AG04449 (cell line): ENCODE data around the gene RAP2A.

Source experiments
- CTCF ChIA-PET: fragments of 350-600 bp; formaldehyde crosslinking; extraction: SDS; loops from one replicate; lab custom pipeline; 2021; ENCODE audit warnings: antibody characterized with exemption; lab: Yijun Ruan, JAX
- POLR2A ChIA-PET: fragments of 400-600, 350-600 bp; formaldehyde crosslinking; extraction: SDS; loops from one replicate; lab custom pipeline; 2020; ENCODE audit warnings: antibody characterized with exemption, inconsistent platforms; lab: Yijun Ruan, JAX
- DNase-seq: peaks from one replicate; pipeline ENCODE4 v3.0.0-alpha.2; 2010; ENCODE audit warnings: low read depth, low spot score
- H3K4me3 ChIP-seq: 2 replicates; pipeline ENCODE4 v1.5.1; 2011; ENCODE audit warnings: low read depth, mild to moderate bottlenecking, control low read depth, low read length
- CTCF ChIP-seq: IDR thresholded peaks from one replicate; pipeline ENCODE4 v1.5.1; 2011; ENCODE audit warnings: mild to moderate bottlenecking, moderate library complexity, low read length, control low read depth, inconsistent platforms; ENCODE audit not compliant: insufficient read depth; ENCODE audit errors: missing control alignments

The RAP2A gene

GRCh38 chr13:97397267-97397666 lies 36.7 kb upstream of the RAP2A start:
- TF ChIP-seq CTCF = no peak
- ChIA-PET CTCF (interaction anchor here (0.5 to 1.6 kb wide), 4 partner anchors 9 to 369 kb away, joined by 3 read pairs; no protein-coding TSS in a partner anchor), POLR2A (no interaction called here)
- DNase-seq = no peak
- H3K4me3 ChIP-seq = no peak overlapping the region

- no peak for TF ChIP-seq CTCF
- DNase-seq = no peak
- ChIA-PET CTCF (no interaction called here), POLR2A (no interaction called here)
- no peak overlapping the region for H3K4me3 ChIP-seq
These were observed 32.5 kb upstream of the RAP2A start for GRCh38 chr13:97401421-97401820.

GRCh38 chr13:97403893-97404750 lies 29.8 kb upstream of the RAP2A start:
- ChIA-PET POLR2A (no interaction called here), CTCF (interaction anchor here (0.8 to 1.2 kb wide), 2 partner anchors 17 to 294 kb away, joined by 3 read pairs; no protein-coding TSS in a partner anchor)
- TF ChIP-seq CTCF = no peak
- no peak overlapping the region for H3K4me3 ChIP-seq
- no peak for DNase-seq

- H3K4me3 ChIP-seq = no peak overlapping the region
- ChIA-PET CTCF (interaction anchor here (1.6 kb wide), 1 partner anchor 282 kb away, joined by 3 read pairs; no protein-coding TSS in a partner anchor), POLR2A (no interaction called here)
- TF ChIP-seq CTCF = no peak
- DNase-seq = no peak
These were observed 26.4 kb upstream of the RAP2A start for GRCh38 chr13:97407540-97407939.

GRCh38 chr13:97408938-97409337 lies 25.0 kb upstream of the RAP2A start:
- no peak overlapping the region for H3K4me3 ChIP-seq
- POLR2A ChIA-PET = no interaction called here
- CTCF ChIA-PET = interaction anchor here (1.6 kb wide), 1 partner anchor 284 kb away, joined by 3 read pairs; no protein-coding TSS in a partner anchor
- no peak for TF ChIP-seq CTCF
- DNase-seq = no peak

GRCh38 chr13:97411984-97412383 lies 22.0 kb upstream of the RAP2A start:
- no peak for TF ChIP-seq CTCF
- DNase-seq = no peak
- no peak overlapping the region for H3K4me3 ChIP-seq
- ChIA-PET CTCF (no interaction called here), POLR2A (no interaction called here)
